Suppressor macrophage treated with lipopolysaccharide for 4 hours (primary cell): ENCODE measurements around the gene CEP72.
A peak's percentile ranks its signal among the peaks of the same experiment; 100 is the strongest.
"Not testable (repeated sequence)": the region's sequence is repeated elsewhere in the genome, so short reads cannot be mapped to it uniquely, and the experiment has no call there.

Experiments
- DNase-seq: peaks from one replicate; pipeline ENCODE4 v3.0.0-alpha.2; 2020

The CEP72 gene

GRCh38 chr5:620152-620551, 8.0 kb downstream of the CEP72 start:
- no peak for DNase-seq

DNA sequence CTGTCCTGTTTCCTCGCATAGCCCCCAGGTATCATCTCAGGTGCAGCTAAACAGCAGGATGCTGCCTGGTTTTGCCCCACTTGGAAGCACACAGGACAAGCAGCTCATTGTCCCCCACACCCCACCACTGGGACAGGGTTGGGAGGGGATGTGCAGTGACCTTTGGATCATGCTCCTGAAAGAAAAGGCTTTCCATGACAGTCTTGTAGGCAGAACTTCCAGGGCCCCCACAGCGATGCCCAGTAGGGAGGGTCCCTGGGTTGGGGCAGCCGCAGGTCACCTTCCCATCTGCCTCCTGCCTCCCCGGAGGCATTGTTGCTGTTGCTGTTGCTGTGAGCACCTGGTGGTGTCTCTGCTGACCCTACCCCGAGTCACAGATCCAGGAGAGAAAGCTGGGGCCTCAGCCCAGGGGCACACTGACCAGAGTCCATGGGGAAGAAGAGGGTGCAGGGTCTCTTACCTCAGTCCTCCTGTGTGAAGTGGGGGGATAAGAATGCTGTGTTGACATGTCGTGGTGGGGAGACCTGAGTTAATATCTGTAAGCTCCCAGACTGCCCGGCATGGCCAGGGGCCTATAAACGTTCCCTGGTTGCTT, 8.5 kb downstream of the CEP72 start:
- DNase-seq = no peak

- DNase-seq = no peak
These were observed 9.2 kb downstream of the CEP72 start for GRCh38 chr5:621341-621761.

DNA sequence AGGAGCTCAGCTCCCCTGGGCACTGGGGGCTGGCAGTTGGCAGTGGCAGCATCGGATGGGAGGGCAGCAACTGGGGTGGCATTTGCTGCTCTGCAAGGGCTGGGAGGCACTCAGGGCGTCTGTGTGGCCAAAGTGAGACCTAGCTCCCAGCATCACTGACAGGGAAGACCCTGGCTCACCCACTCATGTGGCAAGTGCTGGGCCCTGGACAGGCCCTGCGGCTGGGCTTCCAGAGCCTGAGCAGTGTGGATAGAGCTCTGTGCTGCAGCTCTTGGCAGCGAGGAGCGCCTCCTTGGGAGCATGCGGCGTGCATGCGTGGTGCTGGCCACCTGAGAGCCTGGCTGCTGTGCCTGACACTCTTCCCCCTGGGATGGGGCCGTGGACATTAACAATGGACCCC, 10.2 kb downstream of the CEP72 start:
- no peak for DNase-seq

DNA sequence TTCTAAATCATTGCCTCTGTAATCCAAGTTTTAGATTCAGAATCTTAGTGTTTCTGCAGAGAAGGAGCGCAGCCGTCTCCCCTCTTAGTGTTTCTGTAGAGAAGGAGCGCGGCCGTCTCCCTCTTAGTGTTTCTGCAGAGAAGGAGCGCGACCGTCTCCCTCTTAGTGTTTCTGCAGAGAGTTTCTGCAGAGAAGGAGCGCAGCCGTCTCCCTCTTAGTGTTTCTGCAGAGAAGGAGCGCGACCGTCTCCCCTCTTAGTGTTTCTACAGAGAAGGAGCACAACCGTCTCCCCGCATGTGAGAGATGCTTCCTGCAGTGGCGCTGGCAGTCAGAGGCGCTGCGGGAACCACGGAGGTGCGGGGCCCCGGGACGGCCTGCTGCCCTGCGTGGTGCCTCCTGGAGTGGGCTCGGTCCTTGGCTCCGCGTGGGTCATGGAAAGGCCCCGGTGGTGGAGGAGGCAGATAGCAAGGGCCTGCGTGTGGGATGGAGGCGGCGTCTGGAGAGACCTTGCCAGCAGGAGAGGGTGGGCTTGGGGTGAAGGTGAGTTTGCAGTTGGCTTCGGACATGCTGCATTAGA, 10.9 kb downstream of the CEP72 start:
- no peak for DNase-seq

- no peak for DNase-seq
These were observed 11.4 kb downstream of the CEP72 start for GRCh38 chr5:623531-623930.

- DNase-seq = no peak
These were observed 12.2 kb downstream of the CEP72 start for GRCh38 chr5:624118-624950.

DNA sequence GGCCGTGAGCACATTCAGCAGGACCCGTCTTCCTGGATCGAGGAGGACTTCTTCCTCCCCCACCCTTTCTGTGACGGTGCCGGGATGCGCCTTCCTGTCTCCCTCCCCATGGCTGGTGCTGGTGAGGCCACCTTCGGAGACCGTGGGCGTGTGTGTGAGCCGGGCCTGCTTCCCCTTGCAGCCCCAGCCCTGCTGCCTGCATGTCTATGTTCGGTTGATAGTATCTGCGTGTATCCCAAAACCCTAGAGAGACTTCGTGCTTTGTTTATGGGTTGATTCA, 12.8 kb downstream of the CEP72 start:
- DNase-seq = no peak

GRCh38 chr5:625516-625915, 13.4 kb downstream of the CEP72 start:
- DNase-seq = no peak

DNA sequence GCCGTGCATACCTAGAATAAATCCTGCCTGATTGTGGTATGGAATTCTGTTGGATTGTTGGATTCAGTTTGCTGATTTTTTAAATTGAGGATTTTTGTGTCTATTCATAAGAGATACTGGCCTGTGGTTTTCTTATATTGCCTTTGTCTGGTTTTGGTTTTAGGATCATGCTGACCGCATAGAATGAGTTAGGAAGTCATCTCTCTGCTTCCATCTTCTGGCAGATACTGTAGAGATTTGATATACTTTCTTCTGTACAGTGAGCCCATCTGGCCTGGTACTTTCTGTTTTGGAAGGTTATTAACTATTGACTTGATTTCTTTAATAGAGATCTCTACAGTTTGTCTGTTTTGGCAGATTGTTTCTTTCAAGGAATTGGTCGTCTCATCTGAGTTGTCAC, 14.7 kb downstream of the CEP72 start:
- DNase-seq = peak; percentile 19

GRCh38 chr5:627840-628239, 15.7 kb downstream of the CEP72 start:
- DNase-seq = no peak

DNA sequence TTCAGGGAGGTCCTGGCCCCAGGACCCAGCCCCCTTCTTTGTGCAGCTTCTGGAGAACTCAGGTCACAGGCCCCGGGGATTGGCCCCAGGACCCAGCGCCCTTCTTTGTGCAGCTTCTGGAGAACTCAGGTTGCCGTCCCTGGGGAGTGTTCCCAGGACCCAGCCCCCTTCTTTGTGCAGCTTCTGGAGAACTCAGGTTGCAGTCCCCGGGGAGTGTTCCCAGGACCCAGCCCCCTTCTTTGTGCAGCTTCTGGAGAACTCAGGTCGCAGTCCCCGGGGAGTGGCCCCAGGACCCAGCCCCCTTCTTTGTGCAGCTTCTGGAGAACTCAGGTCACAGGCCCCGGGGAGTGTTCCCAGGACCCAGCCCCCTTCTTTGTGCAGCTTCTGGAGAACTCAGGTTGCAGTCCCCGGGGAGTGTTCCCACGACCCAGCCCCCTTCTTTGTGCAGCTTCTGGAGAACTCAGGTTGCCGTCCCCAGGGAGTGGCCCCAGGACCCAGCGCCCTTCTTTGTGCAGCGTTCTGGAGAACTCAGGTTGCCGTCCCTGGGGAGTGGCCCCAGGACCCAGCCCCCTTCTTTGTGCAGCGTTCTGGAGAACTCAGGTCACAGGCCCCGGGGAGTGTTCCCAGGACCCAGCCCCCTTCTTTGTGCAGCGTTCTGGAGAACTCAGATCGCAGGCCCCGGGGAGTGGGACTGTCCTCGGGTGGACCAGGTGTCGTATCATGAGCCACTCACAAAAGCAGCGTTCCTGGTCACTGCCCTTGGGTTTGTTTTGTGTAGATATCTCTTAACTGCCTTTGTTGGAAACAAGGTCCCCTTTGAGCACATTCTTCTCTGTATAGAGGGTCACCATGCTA, 16.4 kb downstream of the CEP72 start:
- DNase-seq = not testable (repeated sequence)

GRCh38 chr5:633501-633955, 21.4 kb downstream of the CEP72 start:
- DNase-seq = no peak

GRCh38 chr5:634191-634590, 22.1 kb downstream of the CEP72 start:
- DNase-seq = no peak

GRCh38 chr5:635306-636055, 23.3 kb downstream of the CEP72 start:
- DNase-seq = no peak

GRCh38 chr5:636951-637350, 24.8 kb downstream of the CEP72 start:
- no peak for DNase-seq

GRCh38 chr5:637581-638450, 25.7 kb downstream of the CEP72 start:
- DNase-seq = no peak

GRCh38 chr5:638501-639252, 26.5 kb downstream of the CEP72 start:
- no peak for DNase-seq

- no peak for DNase-seq
These were observed 27.1 kb downstream of the CEP72 start for GRCh38 chr5:639253-639530.

DNA sequence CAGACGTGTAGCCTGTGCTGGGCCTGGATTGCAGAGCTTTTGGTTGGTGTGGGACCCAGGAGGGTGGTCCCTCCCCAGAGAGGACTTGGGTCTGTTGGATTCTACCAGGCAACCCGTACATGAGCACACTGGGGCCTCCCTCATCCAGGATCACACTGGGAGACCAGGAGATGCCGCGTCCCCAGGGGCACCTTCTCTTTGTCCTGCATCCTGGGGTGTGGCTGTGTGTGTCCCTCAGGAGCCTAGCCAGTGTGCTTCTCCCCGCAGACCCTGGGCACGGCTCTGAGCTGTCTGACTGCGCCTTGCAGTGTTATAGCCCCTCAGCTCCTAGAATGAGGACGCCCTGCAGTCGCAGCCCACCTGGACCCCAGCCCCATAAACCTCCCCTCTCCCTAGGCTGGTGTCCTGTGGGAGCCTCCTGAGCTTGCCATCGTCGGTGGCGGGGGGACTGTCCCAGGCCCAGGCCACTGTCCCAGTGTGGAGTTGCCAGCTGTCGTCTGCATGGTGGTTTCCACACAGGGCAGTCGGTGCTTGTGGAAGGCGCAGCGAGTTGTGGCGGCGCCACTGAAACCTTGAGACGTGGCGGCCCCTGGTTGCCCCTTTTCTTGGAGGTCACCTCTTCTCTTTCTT, 27.6 kb downstream of the CEP72 start:
- DNase-seq = no peak
